ENCODE measurements around the gene MRLN.

DNA sequence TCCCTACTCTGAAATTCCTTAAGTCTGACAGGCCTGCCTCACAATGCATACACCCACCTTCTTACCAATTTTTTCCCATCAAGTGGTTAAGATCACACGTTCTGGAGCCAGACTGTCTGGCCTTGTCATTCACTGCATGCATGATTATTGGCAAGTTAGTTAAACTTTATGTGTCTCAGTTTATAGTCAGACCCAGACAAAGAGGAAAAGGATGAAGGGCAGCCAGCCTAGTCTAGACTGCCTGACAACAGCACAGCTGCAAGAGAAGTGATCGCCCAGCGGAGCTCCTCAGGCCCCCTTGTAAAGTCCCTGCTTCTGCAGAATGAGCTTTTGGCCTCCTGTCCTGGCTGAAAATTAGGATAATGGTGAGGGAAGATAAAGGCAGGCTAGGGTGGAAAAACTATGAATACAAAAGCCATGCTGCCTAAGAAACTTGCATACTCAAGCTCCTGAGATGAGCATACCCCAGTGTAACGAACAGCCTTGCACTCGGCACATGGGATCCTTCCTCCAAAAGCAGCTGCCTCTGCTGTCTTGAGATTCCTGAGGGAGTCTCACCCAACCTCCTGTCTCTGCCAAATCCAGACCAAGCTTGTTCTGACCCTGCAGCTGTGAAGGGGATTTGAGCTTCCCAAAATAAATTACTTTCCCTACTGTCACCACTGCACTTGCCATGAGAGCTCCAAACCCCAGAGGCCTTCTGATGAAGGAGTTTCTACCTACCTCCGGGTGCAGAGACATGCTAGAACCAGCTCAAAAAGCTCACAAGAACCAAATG, 26.7 kb upstream of the MRLN start:
- TF ChIP-seq BHLHE40 (IDR thresholded peaks at IDR 0.05; ENCODE audit: borderline replicate concordance in 1 of 2, low read depth in 2 of 2, low read length in 1 of 2) (no peak), HDGF (IDR thresholded peaks at IDR 0.05) (no peak), POLR2A (IDR thresholded peaks at IDR 0.05; ENCODE audit: low read depth, low read length) (no peak)

Measured in GM12878 (cell line).